HG02642 (cell line): ENCODE results near the gene CEPT1.

Experiments
- ATAC-seq: cut with Tn5 transposase; IDR thresholded peaks from one replicate; pipeline ENCODE4 v1.9.1; 2021; ENCODE audit warnings: mild to moderate bottlenecking; ENCODE audit not compliant: unreplicated experiment, poor library complexity

The CEPT1 gene

GRCh38 chr1:111225091-111225490 is 85.1 kb downstream of the CEPT1 start:
- ATAC-seq: no peak

GRCh38 chr1:111225717-111226400 is 85.8 kb downstream of the CEPT1 start:
- no peak for ATAC-seq

- ATAC-seq: no peak
Observed at GRCh38 chr1:111227434-111227833, 87.4 kb downstream of the CEPT1 start, which contains the start of gene CHI3L2. TSS of gene CHI3L2 (plus strand) at chr1:111227713. CDS start at chr1:111227730, 17 bp downstream.

GRCh38 chr1:111227851-111228747 is 88.1 kb downstream of the CEPT1 start:
- ATAC-seq: no peak

- ATAC-seq: no peak
Observed at GRCh38 chr1:111228748-111229126, 88.7 kb downstream of the CEPT1 start.

- no peak for ATAC-seq
Observed at GRCh38 chr1:111232134-111232533, 92.1 kb downstream of the CEPT1 start.

- no peak for ATAC-seq
Observed at GRCh38 chr1:111234258-111234657, 94.2 kb downstream of the CEPT1 start.
